Keratinocyte (primary cell): Measurements from ENCODE around the gene KRT79.

Experiments
- EZH2 ChIP-seq: IDR thresholded peaks from one replicate; pipeline ENCODE4 v1.6.1; 2012; ENCODE audit warnings: inconsistent platforms, mild to moderate bottlenecking, low read length, moderate library complexity
- TF ChIP-seq, protein P1 (sequence below), 3 experiments: IDR thresholded peaks in 1 of 3; conservative IDR thresholded peaks in 1 of 3; optimal IDR thresholded peaks in 1 of 3; 2 replicates in 2 of 3; 3 replicates in 1 of 3; pipeline versions ENCODE3 to v1.5.1; 2011; ENCODE audit warnings: low read length in 3 of 3, mild to moderate bottlenecking in 3 of 3, moderate library complexity in 2 of 3, control low read depth in 1 of 3, inconsistent platforms in 1 of 3; ENCODE audit not compliant: insufficient read depth in 2 of 3; ENCODE audit errors: extremely low read depth in 1 of 3

DNA sequence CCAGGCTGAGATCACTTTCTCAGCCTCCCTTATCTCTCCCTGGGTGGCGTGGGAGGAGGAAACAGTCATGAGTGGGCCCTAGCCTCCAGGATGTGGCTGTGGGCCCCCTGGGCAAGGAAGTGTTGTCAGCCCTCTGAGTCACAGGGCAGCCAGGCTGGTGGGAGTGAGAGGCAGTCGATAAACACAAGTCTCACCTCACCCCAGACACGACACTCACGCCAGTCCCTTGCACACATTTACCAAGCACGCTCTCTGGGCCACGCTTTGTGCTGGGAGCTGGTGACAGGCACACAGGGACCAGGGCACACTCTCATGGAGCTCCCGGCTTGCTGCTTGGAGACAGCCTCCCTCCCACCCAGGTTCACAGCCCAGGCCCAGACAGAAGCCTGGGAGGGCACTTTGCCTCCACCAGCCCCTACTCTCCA lies 1.9 kb upstream of the KRT79 start:
- TF ChIP-seq, protein P1, sequence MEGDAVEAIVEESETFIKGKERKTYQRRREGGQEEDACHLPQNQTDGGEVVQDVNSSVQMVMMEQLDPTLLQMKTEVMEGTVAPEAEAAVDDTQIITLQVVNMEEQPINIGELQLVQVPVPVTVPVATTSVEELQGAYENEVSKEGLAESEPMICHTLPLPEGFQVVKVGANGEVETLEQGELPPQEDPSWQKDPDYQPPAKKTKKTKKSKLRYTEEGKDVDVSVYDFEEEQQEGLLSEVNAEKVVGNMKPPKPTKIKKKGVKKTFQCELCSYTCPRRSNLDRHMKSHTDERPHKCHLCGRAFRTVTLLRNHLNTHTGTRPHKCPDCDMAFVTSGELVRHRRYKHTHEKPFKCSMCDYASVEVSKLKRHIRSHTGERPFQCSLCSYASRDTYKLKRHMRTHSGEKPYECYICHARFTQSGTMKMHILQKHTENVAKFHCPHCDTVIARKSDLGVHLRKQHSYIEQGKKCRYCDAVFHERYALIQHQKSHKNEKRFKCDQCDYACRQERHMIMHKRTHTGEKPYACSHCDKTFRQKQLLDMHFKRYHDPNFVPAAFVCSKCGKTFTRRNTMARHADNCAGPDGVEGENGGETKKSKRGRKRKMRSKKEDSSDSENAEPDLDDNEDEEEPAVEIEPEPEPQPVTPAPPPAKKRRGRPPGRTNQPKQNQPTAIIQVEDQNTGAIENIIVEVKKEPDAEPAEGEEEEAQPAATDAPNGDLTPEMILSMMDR (optimal IDR thresholded peaks at IDR 0.05 in 1 of 3, IDR thresholded peaks at IDR 0.05 in 1 of 3, conservative IDR thresholded peaks at IDR 0.05 in 1 of 3; ENCODE audit: extremely low read depth in 1 of 3, insufficient read depth in 2 of 3, low read length in 3 of 3) = no peak
- no peak for TF ChIP-seq EZH2
